ENCODE data around the gene GATA6. TPM values are rescaled to one million over a fixed set of nuclear protein-coding genes. Genes with fewer than 3 reads are reported as not detected.

The GATA6 gene
- total RNA-seq, 1 donor from 2014 or later, result 89.3 TPM

- intact Hi-C loops (cut with DNase I), result no loop called here
- Histone ChIP-seq H3K27ac (peak overlapping the region; percentile 90 to 99), H3K9me3 (no peaks in the 10 kb centered on the region), H3K4me1 (peaks cover 0 to 16% of the 10 kb centered on the region in 2 donors), H3K36me3 (peaks cover 6 to 8% of the 10 kb centered on the region in 2 donors), H3K27me3 (no peaks in the 10 kb centered on the region), H3K4me3 (peak overlapping the region; percentile 89 to 90)
- TF ChIP-seq CTCF (IDR thresholded peaks at IDR 0.05), result no peak
- DNase-seq (ENCODE audit: low spot score in 2 of 2), result no peak
Measured at GRCh38 chr18:22177327-22177871, 8.0 kb downstream of the GATA6 start.

GRCh38 chr18:22179174-22179573 lies 9.8 kb downstream of the GATA6 start:
- Histone ChIP-seq H3K27me3 (no peaks in the 10 kb centered on the region), H3K4me1 (peaks cover 0 to 34% of the 10 kb centered on the region in 2 donors), H3K27ac (peak overlapping the region; percentile 90 to 99), H3K36me3 (peaks cover 8 to 12% of the 10 kb centered on the region in 2 donors), H3K9me3 (no peaks in the 10 kb centered on the region), H3K4me3 (peak overlapping the region; percentile 89 to 90)
- intact Hi-C loops (cut with DNase I), result no loop called here
- no peak for DNase-seq (ENCODE audit: low spot score in 2 of 2)
- no peak for TF ChIP-seq CTCF (IDR thresholded peaks at IDR 0.05)

GRCh38 chr18:22179631-22180030 lies 10.2 kb downstream of the GATA6 start:
- H3K9me3 ChIP-seq, result no peaks in the 10 kb centered on the region
- DNase-seq (ENCODE audit: low spot score in 2 of 2), result no peak
- peaks cover 0 to 38% of the 10 kb centered on the region in 2 donors for H3K4me1 ChIP-seq
- H3K27ac ChIP-seq, result peak overlapping the region; percentile 90 to 99
- intact Hi-C loops (cut with DNase I), result loop anchor here (10.0 kb wide), 1 partner anchor 725 kb away; no protein-coding TSS in a partner anchor
- H3K27me3 ChIP-seq, result no peaks in the 10 kb centered on the region
- peak overlapping the region; percentile 13 to 89 for H3K4me3 ChIP-seq
- TF ChIP-seq CTCF (IDR thresholded peaks at IDR 0.05), result no peak
- H3K36me3 ChIP-seq, result peaks cover 8 to 15% of the 10 kb centered on the region in 2 donors

GRCh38 chr18:22180722-22181121 lies 11.3 kb downstream of the GATA6 start:
- peaks cover 8 to 15% of the 10 kb centered on the region in 2 donors for H3K36me3 ChIP-seq
- H3K4me1 ChIP-seq, result peaks cover 9 to 47% of the 10 kb centered on the region in 2 donors
- TF ChIP-seq CTCF (IDR thresholded peaks at IDR 0.05), result no peak
- peak overlapping the region; percentile 1 to 89 for H3K4me3 ChIP-seq
- peak overlapping the region; percentile 90 to 99 for H3K27ac ChIP-seq
- DNase-seq (ENCODE audit: low spot score in 2 of 2), result no peak
- no peaks in the 10 kb centered on the region for H3K9me3 ChIP-seq
- H3K27me3 ChIP-seq, result no peaks in the 10 kb centered on the region
- intact Hi-C loops (cut with DNase I), result loop anchor here (10.0 kb wide), 1 partner anchor 726 kb away; no protein-coding TSS in a partner anchor

- Histone ChIP-seq H3K27me3 (no peaks in the 10 kb centered on the region), H3K4me1 (peaks cover 19 to 63% of the 10 kb centered on the region in 2 donors), H3K27ac (peak overlapping the region; percentile 89 to 97), H3K36me3 (peaks cover 4 to 13% of the 10 kb centered on the region in 2 donors), H3K4me3 (peak overlapping the region in 1 of 2 donors; percentile 19), H3K9me3 (no peaks in the 10 kb centered on the region)
- intact Hi-C loops (cut with DNase I), result loop anchor here (10.0 kb wide), 1 partner anchor 728 kb away; no protein-coding TSS in a partner anchor
- no peak for TF ChIP-seq CTCF (IDR thresholded peaks at IDR 0.05)
- no peak for DNase-seq (ENCODE audit: low spot score in 2 of 2)
Measured at GRCh38 chr18:22182884-22183697, 13.7 kb downstream of the GATA6 start.

All from ascending aorta (tissue), 2 donors.